NCI-H146 treated with DMSO at 0.1 percent for 48 hours (cell line): ENCODE measurements around the gene TMSB10.
"Not testable (repeated sequence)": the region's sequence is repeated elsewhere in the genome, so short reads cannot be mapped to it uniquely, and the experiment has no call there.

Experiments used
- DNase-seq: peaks from one replicate; lab custom pipeline; 2025; ENCODE audit not compliant: unreplicated experiment; lab: John Stamatoyannopoulos, UW

Gene TMSB10

DNA sequence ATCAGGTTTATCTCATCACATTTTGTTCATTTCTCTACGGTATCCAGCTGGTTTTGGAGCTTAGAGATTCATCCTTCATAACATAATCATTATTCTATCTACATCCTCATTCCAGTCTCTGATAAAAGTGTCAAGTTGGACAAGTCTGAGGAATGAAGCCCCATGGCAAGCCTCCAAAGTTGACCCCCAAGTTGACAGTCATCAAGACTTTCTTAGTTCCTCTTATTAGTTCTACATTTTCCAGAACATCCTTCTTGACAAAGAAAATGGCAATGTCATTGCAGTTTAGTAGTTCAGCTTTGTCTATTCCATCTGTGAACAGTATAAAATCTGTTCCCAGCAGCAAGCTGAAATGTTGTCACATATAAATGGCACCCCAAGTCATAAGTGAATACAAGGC, 4.5 kb upstream of the TMSB10 start:
- DNase-seq: no peak

DNA sequence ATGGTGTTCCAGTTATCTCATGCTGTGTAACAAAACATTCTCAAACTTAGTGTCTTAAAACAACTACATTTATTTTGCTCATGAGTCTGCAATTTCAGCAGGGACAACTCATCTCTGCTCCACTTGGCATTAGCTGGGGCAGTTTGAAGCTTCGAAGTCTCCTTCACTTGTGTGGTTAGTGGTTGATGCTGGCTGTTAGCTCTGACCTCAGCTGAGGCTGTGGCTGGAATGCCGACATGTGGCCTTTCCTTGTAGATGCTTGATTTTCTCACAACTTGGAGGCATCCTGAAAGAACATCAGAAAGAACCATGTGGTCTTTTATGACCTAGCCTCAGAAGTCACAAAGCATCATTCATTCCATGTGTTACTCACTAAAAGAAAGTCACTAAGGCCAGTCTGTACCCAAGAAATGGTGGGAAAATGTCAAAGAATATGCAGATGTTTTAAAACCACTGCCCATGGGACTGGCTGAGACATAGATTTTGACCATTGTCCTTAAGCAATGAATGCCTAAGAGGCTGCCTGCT, 3.8 kb upstream of the TMSB10 start:
- DNase-seq: no peak

DNA sequence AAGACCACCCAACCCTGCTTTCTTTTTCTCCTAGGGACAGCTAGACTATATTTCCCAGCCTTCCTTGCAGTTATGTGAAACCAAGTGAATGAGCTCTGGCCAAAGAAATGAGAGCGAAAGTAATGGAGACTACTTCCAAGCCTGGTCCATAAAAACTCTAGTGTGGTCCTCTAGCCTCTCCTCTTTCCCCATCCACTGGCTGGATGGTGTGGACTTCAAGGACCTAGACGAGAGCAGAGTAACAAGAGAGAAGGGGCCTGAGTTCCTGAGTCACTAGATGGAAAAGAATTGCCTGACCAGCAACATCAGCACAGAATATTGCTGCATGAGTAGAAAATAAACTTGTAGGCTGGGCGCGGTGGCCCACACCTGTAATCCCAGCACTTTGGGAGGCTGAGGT, 2.9 kb upstream of the TMSB10 start:
- DNase-seq: no peak

DNA sequence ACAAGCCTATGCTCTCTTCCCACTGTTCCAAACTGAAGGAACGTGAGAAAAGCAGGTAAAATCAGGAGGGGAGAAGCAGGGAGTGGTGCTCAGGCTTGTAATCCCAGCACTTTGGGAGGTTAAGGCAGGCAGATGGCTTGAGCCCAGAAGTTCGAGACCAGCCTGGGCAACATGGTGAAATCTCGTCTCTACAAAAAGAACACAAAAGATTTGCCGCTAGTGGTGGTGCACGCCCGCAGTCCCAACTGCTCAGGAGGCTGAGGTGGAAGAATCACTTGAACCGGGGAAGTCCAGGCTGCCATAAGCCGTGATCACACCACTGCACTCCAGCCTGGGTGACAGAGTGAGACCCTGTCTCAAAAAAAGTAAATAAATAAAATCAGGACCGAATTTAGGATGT, 1.3 kb upstream of the TMSB10 start:
- no peak for DNase-seq

DNA sequence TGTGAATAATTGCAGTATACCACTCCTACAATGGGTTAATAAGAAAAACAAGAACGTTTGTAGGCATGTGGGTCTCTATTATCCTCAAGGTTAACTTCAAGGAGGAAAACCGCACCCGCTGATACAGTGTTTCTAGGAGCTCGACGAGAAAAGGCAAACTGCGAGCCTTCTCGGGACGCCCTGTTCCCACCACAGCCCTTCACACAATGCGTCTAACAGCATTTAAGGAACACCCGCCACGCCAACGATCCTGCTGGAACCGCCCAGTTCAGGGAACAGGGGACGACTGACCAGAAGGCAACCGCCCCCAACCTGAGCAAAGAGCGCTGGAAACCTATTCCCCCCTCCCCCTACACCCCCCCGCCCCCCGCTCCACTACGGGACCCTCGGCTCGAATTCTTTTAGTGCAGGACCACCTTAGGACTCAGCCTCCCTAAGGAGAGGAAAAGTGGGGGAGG, 710 bp upstream of the TMSB10 start:
- DNase-seq: peak; percentile 22

DNA sequence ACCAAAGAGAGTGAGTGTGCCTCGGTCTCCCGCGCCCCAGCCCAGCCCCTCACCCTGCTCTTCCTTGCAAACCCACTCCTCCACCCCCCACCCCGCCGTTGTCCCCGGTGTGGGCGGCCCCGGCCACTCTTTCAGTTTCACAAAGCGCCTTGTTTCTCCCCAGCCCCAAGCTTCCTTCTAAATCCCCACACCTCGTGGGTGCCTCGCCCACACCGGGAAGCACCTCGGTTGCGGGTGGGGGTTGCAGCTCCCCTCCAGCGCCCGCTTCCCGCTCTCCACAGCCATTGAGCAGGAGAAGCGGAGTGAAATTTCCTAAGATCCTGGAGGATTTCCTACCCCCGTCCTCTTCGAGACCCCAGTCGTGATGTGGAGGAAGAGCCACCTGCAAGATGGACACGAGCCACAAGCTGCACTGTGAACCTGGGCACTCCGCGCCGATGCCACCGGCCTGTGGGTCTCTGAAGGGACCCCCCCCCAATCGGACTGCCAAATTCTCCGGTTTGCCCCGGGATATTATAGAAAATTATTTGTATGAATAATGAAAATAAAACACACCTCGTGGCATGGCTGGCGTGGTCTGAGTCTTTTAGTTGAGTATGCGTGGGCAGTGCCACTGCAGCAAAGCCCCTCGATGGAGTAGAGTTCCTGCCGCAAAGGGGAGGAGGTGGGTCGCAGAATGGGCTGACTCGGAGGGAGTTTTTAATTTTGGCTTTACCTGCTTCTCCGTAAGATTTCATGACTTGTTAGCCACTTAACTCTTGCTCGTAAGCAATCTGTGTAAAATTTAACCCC, 848 bp downstream of the TMSB10 start:
- DNase-seq: no peak

DNA sequence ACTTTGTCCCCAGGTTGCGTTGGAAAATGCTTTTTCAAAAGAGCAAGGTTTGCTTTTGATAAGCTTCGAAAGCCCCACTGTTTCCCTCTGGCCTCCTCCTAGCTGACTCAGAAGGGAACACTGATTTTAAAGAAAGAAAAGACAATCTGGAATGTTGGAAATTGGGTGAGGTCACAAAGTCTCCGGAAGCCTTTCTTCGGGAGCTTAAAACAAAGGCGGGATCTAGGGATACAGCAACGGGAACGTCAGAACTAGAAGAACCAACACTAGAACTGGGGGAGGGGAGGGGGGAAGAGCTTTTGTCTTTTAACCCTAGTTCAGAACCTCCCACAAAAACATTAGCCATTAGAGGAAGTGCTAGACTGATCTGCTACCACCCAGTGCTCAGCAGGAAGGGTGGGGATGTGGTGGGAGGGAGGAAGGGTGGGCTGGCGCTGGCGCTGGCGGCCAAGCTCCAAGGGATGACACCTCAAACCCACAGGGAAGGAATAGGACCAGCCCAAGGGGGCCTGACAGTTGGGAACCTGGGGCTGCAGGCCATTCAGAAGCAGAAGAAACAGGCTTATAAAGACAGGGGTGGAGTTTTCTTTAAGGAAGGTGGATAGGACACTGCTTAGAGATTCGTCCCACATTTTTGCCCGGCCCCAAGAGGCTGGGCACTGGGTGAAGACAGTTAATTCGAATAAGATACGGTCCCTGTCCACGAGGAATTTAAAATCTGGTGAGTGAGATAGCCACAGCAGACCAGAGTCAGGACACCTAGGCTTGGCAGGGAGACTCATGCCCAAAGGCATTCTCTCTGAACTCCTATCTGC, 1.7 kb downstream of the TMSB10 start:
- peak; percentile 12 for DNase-seq

DNA sequence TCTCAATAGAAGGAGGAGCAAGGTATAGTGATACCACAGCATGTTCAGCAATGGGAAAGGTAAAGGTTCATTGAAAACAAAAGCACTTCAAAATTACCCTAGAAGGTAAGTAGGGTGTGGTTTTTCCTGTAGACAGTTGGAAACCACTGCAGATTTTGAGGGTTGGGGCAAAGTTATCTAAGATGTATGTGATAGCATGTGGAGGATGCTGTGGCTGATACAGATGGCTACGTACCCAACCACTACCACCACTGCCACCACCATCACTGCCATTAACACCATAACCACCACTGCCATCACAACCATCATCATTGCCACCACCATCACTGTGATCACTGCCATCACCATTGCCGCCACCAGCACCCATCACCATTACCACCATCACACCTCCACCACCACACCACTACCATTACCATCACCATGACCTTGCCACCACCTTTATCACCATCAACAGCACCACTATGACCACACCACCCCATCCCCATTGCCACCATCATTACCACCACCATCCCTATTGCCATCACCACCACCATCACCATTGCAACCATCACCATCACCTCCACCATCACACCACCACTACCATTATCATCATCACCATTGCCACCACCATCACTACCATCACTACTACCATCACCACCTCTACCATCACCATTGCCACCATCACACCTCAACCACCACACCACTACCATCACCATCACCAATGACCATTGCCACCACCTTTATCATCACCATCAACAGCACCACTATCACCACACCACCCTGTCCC, 3.7 kb downstream of the TMSB10 start:
- DNase-seq: no peak

DNA sequence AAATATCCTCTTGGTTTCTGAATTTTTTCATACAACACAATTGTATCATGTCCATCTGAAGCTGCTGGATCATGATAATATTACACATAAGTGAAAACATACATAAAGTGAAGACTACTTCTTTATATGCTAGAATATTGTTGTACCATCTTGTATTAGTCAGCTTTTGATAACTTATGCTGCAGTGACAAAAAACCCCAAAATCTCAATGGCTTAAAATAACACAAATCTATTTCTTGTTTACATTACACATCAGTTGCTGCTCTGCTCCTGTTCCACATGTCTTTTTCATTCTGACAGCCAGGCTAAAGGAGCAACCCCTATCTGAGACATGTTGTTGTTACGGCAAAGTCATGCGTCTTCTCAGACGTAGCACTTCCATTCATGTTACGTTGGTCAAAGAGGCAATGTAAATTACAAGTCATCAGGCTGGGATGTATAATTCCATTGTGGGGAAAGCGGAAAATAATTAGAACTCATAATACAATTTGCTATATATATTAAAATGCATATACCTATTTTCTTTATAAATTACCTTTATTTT, 5.8 kb downstream of the TMSB10 start:
- no peak for DNase-seq

DNA sequence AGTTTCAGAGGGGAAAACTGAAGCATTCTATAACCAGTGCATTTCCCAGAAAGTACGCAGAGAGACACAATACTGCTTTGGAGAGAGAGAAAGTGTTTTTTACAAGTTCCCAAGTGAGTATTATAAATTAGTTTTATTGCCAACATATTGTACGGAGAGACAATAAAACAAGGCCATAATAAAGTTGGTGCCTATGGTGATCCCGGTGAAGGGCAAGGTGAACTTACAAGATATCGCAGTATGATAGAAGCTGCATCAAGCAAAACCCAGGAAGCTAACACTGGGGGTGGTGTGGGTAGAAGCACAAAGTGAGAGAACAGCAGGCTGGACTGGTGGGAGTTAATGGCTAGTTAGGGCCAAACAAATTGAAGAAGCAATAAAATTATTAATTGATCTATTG, 7.5 kb downstream of the TMSB10 start:
- no peak for DNase-seq

DNA sequence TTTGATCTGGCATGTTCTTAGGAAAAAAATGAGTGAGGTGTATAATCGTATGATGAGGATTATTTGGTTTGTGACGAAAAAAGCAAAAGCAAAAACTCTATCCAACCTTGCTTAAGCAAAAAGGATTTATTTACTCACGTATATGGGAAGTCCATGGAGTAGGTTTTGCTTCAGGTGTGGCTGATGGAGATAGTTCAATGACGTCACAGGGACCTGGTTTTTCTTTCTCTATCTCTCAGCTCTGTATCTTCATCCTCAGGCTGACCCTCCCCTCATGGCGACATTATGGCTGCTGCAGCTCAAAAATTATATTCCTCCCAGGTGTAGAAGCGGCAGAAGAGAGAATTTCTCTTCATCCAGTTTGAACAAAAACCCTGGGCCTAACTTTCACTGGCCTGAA, 8.9 kb downstream of the TMSB10 start:
- DNase-seq: no peak

DNA sequence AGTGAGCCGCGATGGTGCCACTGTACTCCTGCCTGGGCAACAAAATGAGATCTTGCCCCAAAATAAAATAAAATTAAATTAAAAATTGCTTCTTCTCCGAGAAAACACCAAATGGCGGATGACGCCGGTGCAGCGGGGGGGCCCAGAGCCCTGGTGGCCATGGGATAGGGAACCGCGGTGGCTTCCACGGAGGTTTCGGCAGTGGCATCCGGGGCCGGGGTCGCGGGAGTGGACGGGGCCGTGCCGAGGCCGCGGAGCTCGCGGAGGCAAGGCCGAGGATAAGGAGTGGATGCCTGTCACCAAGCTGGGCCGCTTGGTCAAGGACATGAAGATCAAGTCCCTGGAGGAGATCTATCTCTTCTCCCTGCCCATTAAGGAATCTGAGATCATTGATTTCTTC, 10.2 kb downstream of the TMSB10 start:
- DNase-seq: not testable (repeated sequence)

DNA sequence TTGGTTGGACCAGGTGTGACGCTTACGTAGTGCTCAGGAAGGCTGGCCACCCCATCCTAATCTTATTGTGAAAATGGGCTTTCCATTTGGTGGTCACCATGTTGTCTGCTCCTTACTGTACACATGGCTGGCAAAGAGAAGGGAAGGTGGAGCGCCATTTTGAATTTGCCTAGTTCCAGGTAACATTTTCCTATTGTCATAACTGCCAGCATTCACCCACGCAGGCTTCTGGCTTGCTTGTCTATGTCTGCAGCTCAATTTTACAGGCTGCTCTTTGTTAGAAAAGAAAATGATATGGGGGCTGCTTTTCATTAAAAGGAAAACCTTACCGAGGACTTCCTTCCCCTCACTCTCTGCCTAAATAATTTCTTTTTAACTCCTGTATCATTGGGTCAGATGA, 12.4 kb downstream of the TMSB10 start:
- DNase-seq: not testable (repeated sequence)

DNA sequence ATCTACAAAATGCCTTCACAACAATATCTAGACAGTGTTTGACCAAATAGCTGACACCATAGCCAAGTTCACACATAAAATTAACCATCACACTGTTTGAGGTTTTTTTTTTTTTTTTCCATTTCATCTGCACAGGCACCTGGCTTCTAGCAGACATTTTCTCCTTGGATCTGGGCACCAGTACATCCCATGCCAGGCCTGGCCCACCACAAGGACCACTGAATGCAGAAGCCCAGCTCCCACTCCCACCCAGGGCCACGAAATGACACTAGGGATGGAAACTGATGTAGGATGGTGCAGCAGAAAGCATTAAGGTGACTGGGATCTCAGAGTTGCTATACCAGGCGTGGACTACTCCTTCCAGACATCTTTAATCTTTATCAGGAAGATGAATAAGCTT, 13.0 kb downstream of the TMSB10 start:
- no peak for DNase-seq

DNA sequence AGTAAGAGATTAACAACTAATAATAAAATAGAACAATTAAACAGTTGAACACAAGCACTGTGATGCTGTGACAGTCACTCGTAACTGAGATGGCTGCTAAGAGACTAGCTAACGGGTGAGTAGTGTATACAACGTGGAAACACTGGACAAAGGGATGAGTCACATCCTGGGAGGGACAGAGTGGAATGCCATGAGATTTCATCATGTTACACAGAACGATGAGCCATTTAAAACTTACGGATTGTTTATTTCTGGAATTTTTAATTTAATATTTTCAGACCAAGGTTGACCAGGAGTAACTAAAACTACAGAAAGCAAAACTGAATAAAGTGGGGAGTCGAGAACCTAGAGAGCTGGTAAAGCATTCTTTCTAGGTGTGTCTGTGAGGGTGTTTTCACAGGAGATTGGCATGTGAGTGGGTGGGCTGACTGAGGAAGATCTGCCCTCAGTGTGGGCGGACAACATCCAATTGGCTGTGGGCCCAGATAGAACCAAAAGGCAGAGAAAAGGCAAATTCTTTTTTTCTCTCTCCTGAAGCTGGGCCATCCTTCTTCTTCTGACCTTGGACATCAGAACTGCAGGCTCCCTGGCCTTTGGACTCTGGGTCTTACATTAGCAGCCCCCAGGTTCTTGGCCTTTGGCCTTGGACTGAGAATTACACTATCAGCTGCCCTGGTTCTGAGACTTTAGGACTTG, 14.6 kb downstream of the TMSB10 start:
- no peak for DNase-seq

DNA sequence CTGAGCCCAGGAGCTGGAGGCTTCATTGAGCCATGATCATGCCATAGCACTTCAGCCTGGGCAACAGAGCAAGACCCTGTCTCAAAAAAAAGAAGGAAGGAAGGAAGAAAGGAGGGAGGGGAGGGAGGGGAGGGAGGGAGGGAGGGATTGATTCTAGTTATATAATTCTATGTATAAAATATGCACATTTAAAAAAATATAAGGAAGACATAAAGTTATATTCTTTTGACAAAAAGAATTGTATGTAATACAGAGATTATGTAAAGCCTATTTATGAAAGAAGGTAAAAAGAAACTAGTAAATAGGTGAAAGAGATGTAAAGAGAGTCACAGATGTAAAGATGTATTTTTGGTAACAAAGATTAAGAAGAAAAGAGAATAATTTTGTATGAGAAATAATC, 17.6 kb downstream of the TMSB10 start:
- no peak for DNase-seq

DNA sequence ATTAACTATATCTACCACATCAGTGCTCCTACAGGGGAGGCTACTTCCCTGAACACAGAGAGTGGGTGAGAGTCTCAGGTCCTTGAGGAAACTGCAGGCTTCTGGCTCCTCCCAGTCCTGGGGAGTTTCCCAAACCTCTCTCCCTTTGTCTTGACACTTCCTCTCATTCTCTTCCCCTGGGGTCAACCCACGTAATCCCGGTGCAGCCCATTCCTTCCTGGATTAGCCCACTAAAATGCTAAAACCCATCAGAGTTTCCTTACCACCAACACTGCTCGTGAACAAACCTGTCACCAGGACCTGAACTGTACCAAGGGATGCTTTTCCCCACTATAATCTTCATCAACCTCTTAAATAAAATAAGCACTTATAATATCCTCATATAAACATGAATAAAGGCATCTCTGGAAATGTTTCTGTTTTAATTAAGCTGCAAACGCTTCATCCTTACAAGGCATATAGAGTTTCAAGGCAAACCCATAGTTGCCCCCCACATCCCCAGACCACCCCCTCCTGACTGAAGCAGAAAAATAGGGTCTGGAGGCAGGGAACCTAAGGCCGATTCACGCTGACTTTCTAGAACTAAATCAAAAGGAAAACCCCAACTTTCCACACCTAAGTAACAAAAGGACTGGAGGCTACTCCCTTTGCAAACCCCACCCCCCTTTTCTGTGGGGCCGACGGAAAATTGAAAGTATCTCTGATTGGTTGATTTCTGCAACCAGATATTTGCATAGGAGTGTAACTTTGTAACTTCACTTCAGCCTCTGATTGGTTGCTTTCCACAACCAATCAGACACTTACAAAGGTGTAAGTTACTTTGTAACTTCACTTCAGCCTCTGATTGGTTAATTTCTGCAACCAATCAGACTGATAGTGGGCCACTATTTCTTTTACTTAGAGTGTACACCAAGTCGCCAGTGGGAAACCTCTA, 19.0 kb downstream of the TMSB10 start:
- DNase-seq: no peak

DNA sequence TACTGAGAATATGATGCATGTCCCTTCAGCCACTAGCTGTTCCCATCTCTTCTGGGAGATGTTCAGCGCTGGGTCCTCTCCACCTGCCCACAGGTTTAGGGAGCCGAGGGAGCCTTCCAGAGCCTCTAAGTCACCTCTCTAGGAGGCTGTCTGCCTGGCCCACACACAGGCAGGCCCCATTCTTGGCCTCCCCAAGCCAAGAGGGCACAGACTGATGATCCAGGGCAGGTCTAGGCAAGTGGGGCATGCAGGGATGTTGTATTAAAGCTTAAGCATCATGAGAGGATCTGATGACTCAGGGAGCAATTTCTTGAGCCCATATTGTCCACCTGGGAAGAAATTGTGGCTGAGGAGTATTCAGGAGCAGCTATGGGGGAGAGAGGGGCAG, 19.9 kb downstream of the TMSB10 start:
- no peak for DNase-seq

DNA sequence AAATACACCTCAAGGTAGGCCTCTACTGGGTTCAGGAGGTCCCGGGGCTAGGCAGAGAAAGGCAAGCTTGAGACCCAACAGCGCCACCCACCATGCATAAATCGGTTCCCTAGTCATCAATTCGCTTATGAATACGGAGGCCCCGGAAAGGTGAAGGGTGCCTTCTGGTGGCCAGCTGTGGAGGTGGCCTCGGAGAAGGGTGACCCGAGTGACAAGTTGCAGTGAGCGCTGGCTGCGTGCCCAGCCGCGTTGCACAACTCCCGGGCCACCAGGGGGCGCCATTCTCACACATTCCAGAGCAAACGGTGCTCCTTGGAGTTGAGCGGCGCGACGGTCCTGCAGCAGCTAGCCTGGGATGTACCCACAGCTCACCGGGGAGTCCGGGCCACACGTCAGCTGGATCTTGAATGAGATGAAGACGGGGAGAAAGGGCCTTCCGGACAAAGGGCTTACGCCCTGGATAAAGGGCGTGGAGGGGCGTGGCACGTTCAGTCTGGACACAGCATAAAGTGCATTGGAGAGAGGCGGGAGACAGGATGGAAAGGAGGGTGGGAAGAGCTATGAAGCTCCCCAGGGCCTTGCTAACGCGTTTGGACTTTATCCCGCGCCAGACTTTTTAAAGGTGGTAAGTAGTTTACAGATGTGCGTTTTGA, 20.4 kb downstream of the TMSB10 start:
- DNase-seq: peak; percentile 91
